A673 (cell line): Measurements from ENCODE around the gene ATP9A.

Source experiments
- CTCF ChIP-seq: fragments of 300-800, 200-600 bp; sonication (generic); conservative IDR thresholded peaks from 2 replicates; pipeline ENCODE4 v1.5.1; 2017; ENCODE audit warnings: low read depth, mild to moderate bottlenecking, antibody characterized with exemption, low read length, moderate library complexity, mixed read lengths
- EZH2 ChIP-seq: fragments of 200-600 bp; sonication (generic); IDR thresholded peaks from 2 replicates; pipeline ENCODE4 v1.6.1; 2017; ENCODE audit warnings: borderline replicate concordance, low read depth, mild to moderate bottlenecking, mixed read lengths, antibody characterized with exemption, low read length; ENCODE audit not compliant: poor library complexity, severe bottlenecking

- TF ChIP-seq CTCF, result no peak
- no peak for TF ChIP-seq EZH2
Observed at GRCh38 chr20:51768759-51769517, 748 bp upstream of the ATP9A start.
